K562 (cell line): ENCODE results near the gene CEP68. TPM values are rescaled to one million over a fixed set of nuclear protein-coding genes. Genes with fewer than 3 reads are reported as not detected.
A peak's percentile ranks its signal among the peaks of the same experiment; 100 is the strongest.

ENCODE experiments used
- ATAC-seq: fragments of 200-7000 bp; cut with Tn5 transposase; 3 replicates; pipeline ENCODE4 v1.9.1; 2020; ENCODE audit warnings: moderate library complexity
- BruUV-seq: library from RNA; stranded (reverse); fragments of 400-500 nt; replicated peaks from 2 replicates; lab custom pipeline; 2021; lab: Mats Ljungman, UMichigan
- CTCF ChIA-PET: fragments of 300-600 bp; formaldehyde crosslinking; extraction: SDS; loops from one replicate; lab custom pipeline; 2021; ENCODE audit warnings: low intra/inter-chr PET ratio; lab: Yijun Ruan, JAX
- POLR2A ChIA-PET: fragments of 300-600, 350-650 bp; sonication (Branson Sonifier 250); formaldehyde crosslinking; extraction: SDS; loops from one replicate; lab custom pipeline; 2021; ENCODE audit warnings: antibody characterized with exemption, inconsistent platforms; lab: Yijun Ruan, JAX
- DNase-seq, 4 experiments: peaks; one replicate each; pipeline versions ENCODE4 v3.0.0 to v3.0.0-alpha.2; 2011 to 2018; ENCODE audit warnings: low spot score in 3 of 4, mixed read lengths in 3 of 4; ENCODE audit errors: extremely low read depth in 1 of 4
- FAIRE-seq: peaks from 2 replicates; lab custom pipeline; 2011; peaks lifted over from hg19 to GRCh38; lab: Jason Lieb, UNC
- H2AFZ ChIP-seq: 2 replicates; pipeline ENCODE4 v1.6.0; 2011; ENCODE audit warnings: low read depth, low read length, control low read depth, inconsistent platforms
- H3K27ac ChIP-seq: fragments of 200-600 bp; 3 replicates; pipeline ENCODE4 v1.8.0; 2011; ENCODE audit warnings: low read depth, mild to moderate bottlenecking, control low read depth, inconsistent platforms, low read length, moderate library complexity, mixed read lengths; ENCODE audit errors: extremely low read depth
- H3K27me3 ChIP-seq, 2 experiments: fragments of 300-600 bp in 1 of 2; 2 replicates in 1 of 2; 3 replicates in 1 of 2; pipeline versions ENCODE4 v1.6.0 to v1.8.0; 2011; ENCODE audit warnings: inconsistent platforms in 2 of 2, low read length in 2 of 2, mild to moderate bottlenecking in 1 of 2, mixed read lengths in 1 of 2, moderate library complexity in 1 of 2; ENCODE audit not compliant: control insufficient read depth in 2 of 2, insufficient read depth in 2 of 2
- H3K36me3 ChIP-seq: fragments of 300-600 bp; 3 replicates; pipeline ENCODE4 v1.8.0; 2011; ENCODE audit warnings: mild to moderate bottlenecking, low read length, inconsistent platforms; ENCODE audit not compliant: control insufficient read depth, insufficient read depth
- H3K4me1 ChIP-seq, 2 experiments: fragments of 200-600 bp in 1 of 2; replicated peaks in 1 of 2; 2 replicates in 1 of 2; 3 replicates in 1 of 2; pipeline versions ENCODE4 v1.5.1 to v1.8.0; 2011; ENCODE audit warnings: inconsistent platforms in 2 of 2, low read length in 2 of 2, mild to moderate bottlenecking in 1 of 2, mixed read lengths in 1 of 2, moderate library complexity in 1 of 2; ENCODE audit not compliant: control insufficient read depth in 2 of 2, insufficient read depth in 2 of 2
- H3K4me2 ChIP-seq: 2 replicates; pipeline ENCODE4 v1.6.1; 2011; ENCODE audit warnings: low read length, control low read depth, inconsistent platforms, mixed read lengths; ENCODE audit not compliant: insufficient read depth
- H3K4me3 ChIP-seq: fragments of 200-600 bp; sonication (generic), shearing (Covaris generic); 2 replicates; pipeline ENCODE4 v1.5.1; 2016; ENCODE audit warnings: control low read depth, inconsistent platforms
- H3K79me2 ChIP-seq: fragments of 200-600 bp; 3 replicates; pipeline ENCODE4 v1.8.0; 2011; ENCODE audit warnings: low read length, inconsistent platforms; ENCODE audit not compliant: control insufficient read depth, insufficient read depth
- H3K9ac ChIP-seq, 2 experiments: 2 replicates each; pipeline versions ENCODE4 v1.6.0 to v1.6.1; 2011; ENCODE audit warnings: low read depth in 2 of 2, low read length in 2 of 2, control low read depth in 1 of 2, inconsistent platforms in 1 of 2, mild to moderate bottlenecking in 1 of 2, mixed read lengths in 1 of 2; ENCODE audit not compliant: insufficient read depth in 1 of 2
- H3K9me1 ChIP-seq: one replicate; pipeline ENCODE4 v1.6.0; 2011; ENCODE audit warnings: inconsistent platforms, mild to moderate bottlenecking, low read length, moderate library complexity; ENCODE audit not compliant: control insufficient read depth, insufficient read depth
- H3K9me3 ChIP-seq: replicated peaks from 2 replicates; pipeline ENCODE4 v1.5.1; 2011; ENCODE audit warnings: low read depth, low read length, inconsistent platforms; ENCODE audit not compliant: control insufficient read depth, insufficient read depth
- H4K20me1 ChIP-seq: replicated peaks from 2 replicates; pipeline ENCODE4 v1.6.1; 2011; ENCODE audit warnings: low read length, inconsistent platforms, mixed read lengths; ENCODE audit not compliant: control insufficient read depth, insufficient read depth
- C11orf30 ChIP-seq: fragments of 450-650 bp; IDR thresholded peaks from 2 replicates; pipeline ENCODE4 v1.6.1; 2016; ENCODE audit warnings: low read depth, mild to moderate bottlenecking
- CREM ChIP-seq: IDR thresholded peaks from 2 replicates; pipeline ENCODE4 v1.6.1; 2014; ENCODE audit warnings: antibody characterized with exemption, low read depth
- HNRNPLL ChIP-seq: fragments of 200-400 bp; formaldehyde crosslinking; IDR thresholded peaks from 2 replicates; pipeline ENCODE4 v1.6.1; 2017; ENCODE audit warnings: low read length, low read depth, mild to moderate bottlenecking; ENCODE audit not compliant: poor library complexity, severe bottlenecking
- JUNB ChIP-seq: fragments of 450-650 bp; formaldehyde crosslinking; conservative IDR thresholded peaks from 2 replicates; pipeline ENCODE4 v1.4.0; 2020; ENCODE audit warnings: mild to moderate bottlenecking
- KAT7 ChIP-seq: sonication (generic); formaldehyde crosslinking; IDR thresholded peaks from 2 replicates; pipeline ENCODE4 v1.8.0; 2022; ENCODE audit warnings: missing genetic modification reagents, mild to moderate bottlenecking, borderline replicate concordance
- NFATC3 ChIP-seq: fragments of 450-650 bp; IDR thresholded peaks from 2 replicates; pipeline ENCODE4 v1.6.1; 2017; ENCODE audit warnings: mild to moderate bottlenecking
- NFIX ChIP-seq: fragments of 250-450 bp; sonication (Bioruptor Pico); IDR thresholded peaks from 2 replicates; pipeline ENCODE4 v1.4.0; 2020; ENCODE audit warnings: low read depth, mild to moderate bottlenecking, moderate library complexity
- PCBP2 ChIP-seq: fragments of 200-400 bp; formaldehyde crosslinking; IDR thresholded peaks from 2 replicates; pipeline ENCODE4 v1.6.1; 2018; ENCODE audit warnings: low read length, low read depth, mild to moderate bottlenecking, moderate library complexity; ENCODE audit not compliant: poor library complexity, severe bottlenecking
- PTTG1 ChIP-seq: fragments of 450-650 bp; IDR thresholded peaks from 2 replicates; pipeline ENCODE4 v1.6.1; 2016; ENCODE audit warnings: low read depth, mild to moderate bottlenecking, missing genetic modification characterization, missing compliant biosample characterization
- SIN3A ChIP-seq, 2 experiments: fragments of 150-350 bp in 1 of 2; IDR thresholded peaks; 2 replicates each; pipeline ENCODE4 v1.6.1; 2011 to 2016; ENCODE audit warnings: borderline replicate concordance in 2 of 2, low read depth in 2 of 2, low read length in 2 of 2, mild to moderate bottlenecking in 2 of 2, moderate library complexity in 2 of 2; ENCODE audit not compliant: control insufficient read depth in 1 of 2
- SMAD3 ChIP-seq: fragments of 450-650 bp; formaldehyde crosslinking; conservative IDR thresholded peaks from 2 replicates; pipeline ENCODE4 v1.4.0; 2020; ENCODE audit warnings: mild to moderate bottlenecking
- SRSF3 ChIP-seq: fragments of 200-400 bp; formaldehyde crosslinking; IDR thresholded peaks from 2 replicates; pipeline ENCODE4 v1.6.1; 2016; ENCODE audit warnings: mild to moderate bottlenecking, low read length, moderate library complexity; ENCODE audit not compliant: insufficient read depth
- ZNF263 ChIP-seq: sonication (generic); formaldehyde crosslinking; IDR thresholded peaks from 2 replicates; pipeline ENCODE4 v1.8.0; 2022; ENCODE audit warnings: mild to moderate bottlenecking, missing genetic modification reagents, borderline replicate concordance
- WGBS: fragments of 100-300 bp; shearing (Covaris generic); methylation state at CpG from one replicate; pipeline ENCODE4 v1.1.6; 2016; ENCODE audit warnings: low coverage, mixed read lengths; ENCODE audit not compliant: insufficient coverage; ENCODE audit errors: missing lambda C conversion rate; 5-methylcytosine and 5-hydroxymethylcytosine counted together
- in situ Hi-C: fragments of 300-500 bp; cut with MboI; formaldehyde crosslinking; loops from 4 replicates; pipeline ENCODE4 v1.15.0; 2018; ENCODE audit warnings: inconsistent platforms, mixed read lengths
- intact Hi-C: fragments of 100-400 bp; cut with micrococcal nuclease; formaldehyde crosslinking; loops from 2 replicates; pipeline ENCODE4 v1.14.2; 2022
- polyA plus RNA-seq, 8 experiments: library from polyadenylated mRNA; depleted of rRNA in 4 of 8; stranded (reverse) in 5 of 8; unstranded in 3 of 8; fragments of >200 nt; fragmentation: Nextera tagmentation in 2 of 8; fragmentation: Illumina TruSeq in 1 of 8; extraction: Ambion mirVana in 2 of 8; extraction: Trizol in 1 of 8; gene quantifications; 2 replicates each; pipeline versions ENCODE4 v1.2.1 to v1.2.3, GENCODE V29; 2011 to 2014; ENCODE audit warnings: inconsistent platforms in 1 of 8, missing spikeins in 1 of 8
- total RNA-seq, 7 experiments: library from RNA; depleted of rRNA in 6 of 7; stranded (reverse); fragments of >200 nt in 6 of 7; fragmentation: Illumina TruSeq in 2 of 7; extraction: Trizol in 2 of 7; gene quantifications; 2 replicates each; pipeline versions ENCODE4 v1.2.1 to v1.2.3, GENCODE V29; 2011 to 2021; ENCODE audit warnings: low replicate concordance in 1 of 7
- TF ChIP-seq, protein P1 (sequence below): IDR thresholded peaks from 3 replicates; pipeline ENCODE4 v1.6.1; 2011; ENCODE audit warnings: borderline replicate concordance, mild to moderate bottlenecking; ENCODE audit not compliant: insufficient read length, insufficient read depth
- TF ChIP-seq, protein P2 (sequence below): fragments of 250-450 bp; sonication (Bioruptor Pico); IDR thresholded peaks from 2 replicates; pipeline ENCODE4 v1.9.0; 2021; ENCODE audit warnings: mild to moderate bottlenecking
- TF ChIP-seq, protein P3 (sequence below): sonication (generic); formaldehyde crosslinking; IDR thresholded peaks from 2 replicates; pipeline ENCODE4 v1.8.0; 2023; ENCODE audit warnings: mild to moderate bottlenecking, missing genetic modification reagents
- TF ChIP-seq, protein P4 (sequence below): fragments of 450-650 bp; formaldehyde crosslinking; IDR thresholded peaks from 2 replicates; pipeline ENCODE4 v1.4.0; 2022; ENCODE audit warnings: missing genetic modification characterization

Gene CEP68
- total and polyA plus RNA-seq, 9 of the 15 experiments (the other 6 are each of a cell fraction or from before 2014, with no cell fraction given), result 1.4 to 8.5 (median 5.2) TPM

DNA sequence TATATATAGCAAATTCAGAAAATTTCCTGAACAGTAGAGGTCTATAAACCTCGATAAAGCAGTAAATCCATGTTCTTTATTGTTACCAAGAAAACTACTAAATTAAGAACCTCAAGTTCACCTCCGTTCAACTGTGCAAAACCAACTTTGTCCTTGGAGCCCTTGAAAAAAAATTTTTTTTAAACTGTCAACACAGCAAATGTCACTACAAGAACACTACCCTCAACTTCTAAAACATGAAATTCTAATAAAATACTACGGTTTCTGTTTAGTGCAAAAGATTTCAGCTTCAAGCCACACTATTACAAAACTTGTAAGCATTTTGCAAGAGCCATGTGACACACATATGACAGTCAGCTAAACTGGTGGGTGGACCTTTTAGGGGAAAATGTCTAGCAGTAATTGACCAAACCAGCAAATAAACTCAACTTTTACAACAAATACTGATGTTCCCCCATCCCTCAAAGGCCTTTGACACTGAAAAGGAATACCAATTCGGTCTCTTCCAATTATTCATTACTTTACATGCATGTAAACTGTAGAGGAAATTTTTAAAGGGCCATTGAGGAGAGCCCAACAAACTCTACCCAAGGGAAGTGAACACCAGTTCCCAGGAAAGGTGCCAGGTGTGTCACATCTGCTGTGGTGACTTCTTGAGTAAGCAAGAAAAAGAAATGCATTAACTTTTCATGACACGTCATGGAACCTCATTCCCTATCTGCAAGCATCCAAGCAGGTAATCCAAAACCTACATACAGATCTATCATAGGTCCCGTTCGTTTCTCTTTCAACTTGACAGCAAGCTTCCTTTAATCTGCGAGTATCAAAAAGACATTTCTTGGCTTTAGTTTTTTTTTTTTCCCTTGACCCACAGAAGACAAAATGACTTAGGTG lies 72.3 kb downstream of the CEP68 start:
- ChIA-PET CTCF (interaction anchor here (0.6 kb wide), 1 partner anchor 282 kb away, joined by 4 read pairs; no protein-coding TSS in a partner anchor), POLR2A (interaction anchor here (0.6 to 2.7 kb wide), 10 partner anchors 10 to 412 kb away, joined by 3 to 30 read pairs (median 5); no protein-coding TSS in a partner anchor)
- H3K27ac ChIP-seq, result peak overlapping the region; percentile 99
- peaks cover 4% of the 10 kb centered on the region; the same call in 2 of the 3 replicates for H3K36me3 ChIP-seq
- H3K4me1 ChIP-seq, result peaks cover 21 to 32% of the 10 kb centered on the region in 2 experiments
- intact Hi-C loops (no loop called here), in situ Hi-C loops (no loop called here)
- 8% methylated on average over 8 of the region's 8 CpGs for WGBS
- no TSS peak for BruUV-seq
- peak overlapping the region in 1 of 2 experiments; percentile 98; a peak in 2 of 4 replicates for H3K9ac ChIP-seq
- no peaks in the 10 kb centered on the region for H3K9me3 ChIP-seq
- ATAC-seq (no peak), DNase-seq (no peak), FAIRE-seq (peak; percentile 58)
- H3K79me2 ChIP-seq, result peaks cover 64% of the 10 kb centered on the region
- H3K4me2 ChIP-seq, result peak overlapping the region; percentile 93
- H3K4me3 ChIP-seq, result peak overlapping the region; percentile 100
- peaks cover 10% of the 10 kb centered on the region for H4K20me1 ChIP-seq
- H3K27me3 ChIP-seq, result no peaks in the 10 kb centered on the region
- H3K9me1 ChIP-seq, result no peaks in the 10 kb centered on the region
- H2AFZ ChIP-seq, result no peak overlapping the region
- no peak for TF ChIP-seq SRSF3
- no peak for TF ChIP-seq KAT7 (CRISPR knock-in tag)
- peak; percentile 14; the same call in 1 of the 2 replicates for TF ChIP-seq CREM
- TF ChIP-seq SIN3A (IDR thresholded peaks at IDR 0.05; ENCODE audit: borderline replicate concordance in 2 of 2, control insufficient read depth in 1 of 2, low read depth in 2 of 2, low read length in 2 of 2), result no peak; a peak in 1 of 4 replicates
- TF ChIP-seq, protein P1, sequence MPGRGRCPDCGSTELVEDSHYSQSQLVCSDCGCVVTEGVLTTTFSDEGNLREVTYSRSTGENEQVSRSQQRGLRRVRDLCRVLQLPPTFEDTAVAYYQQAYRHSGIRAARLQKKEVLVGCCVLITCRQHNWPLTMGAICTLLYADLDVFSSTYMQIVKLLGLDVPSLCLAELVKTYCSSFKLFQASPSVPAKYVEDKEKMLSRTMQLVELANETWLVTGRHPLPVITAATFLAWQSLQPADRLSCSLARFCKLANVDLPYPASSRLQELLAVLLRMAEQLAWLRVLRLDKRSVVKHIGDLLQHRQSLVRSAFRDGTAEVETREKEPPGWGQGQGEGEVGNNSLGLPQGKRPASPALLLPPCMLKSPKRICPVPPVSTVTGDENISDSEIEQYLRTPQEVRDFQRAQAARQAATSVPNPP, result no peak
- TF ChIP-seq C11orf30, result peak; percentile 66
- TF ChIP-seq HNRNPLL, result no peak
- TF ChIP-seq JUNB, result no peak
- TF ChIP-seq NFATC3, result no peak
- no peak for TF ChIP-seq ZNF263 (CRISPR knock-in tag)
- TF ChIP-seq, protein P2, sequence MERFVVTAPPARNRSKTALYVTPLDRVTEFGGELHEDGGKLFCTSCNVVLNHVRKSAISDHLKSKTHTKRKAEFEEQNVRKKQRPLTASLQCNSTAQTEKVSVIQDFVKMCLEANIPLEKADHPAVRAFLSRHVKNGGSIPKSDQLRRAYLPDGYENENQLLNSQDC (CRISPR knock-in tag), result no peak
- no peak for TF ChIP-seq PCBP2
- TF ChIP-seq, protein P3, sequence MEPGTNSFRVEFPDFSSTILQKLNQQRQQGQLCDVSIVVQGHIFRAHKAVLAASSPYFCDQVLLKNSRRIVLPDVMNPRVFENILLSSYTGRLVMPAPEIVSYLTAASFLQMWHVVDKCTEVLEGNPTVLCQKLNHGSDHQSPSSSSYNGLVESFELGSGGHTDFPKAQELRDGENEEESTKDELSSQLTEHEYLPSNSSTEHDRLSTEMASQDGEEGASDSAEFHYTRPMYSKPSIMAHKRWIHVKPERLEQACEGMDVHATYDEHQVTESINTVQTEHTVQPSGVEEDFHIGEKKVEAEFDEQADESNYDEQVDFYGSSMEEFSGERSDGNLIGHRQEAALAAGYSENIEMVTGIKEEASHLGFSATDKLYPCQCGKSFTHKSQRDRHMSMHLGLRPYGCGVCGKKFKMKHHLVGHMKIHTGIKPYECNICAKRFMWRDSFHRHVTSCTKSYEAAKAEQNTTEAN (CRISPR knock-in tag), result no peak; the same call in 1 of the 2 replicates
- TF ChIP-seq, protein P4, sequence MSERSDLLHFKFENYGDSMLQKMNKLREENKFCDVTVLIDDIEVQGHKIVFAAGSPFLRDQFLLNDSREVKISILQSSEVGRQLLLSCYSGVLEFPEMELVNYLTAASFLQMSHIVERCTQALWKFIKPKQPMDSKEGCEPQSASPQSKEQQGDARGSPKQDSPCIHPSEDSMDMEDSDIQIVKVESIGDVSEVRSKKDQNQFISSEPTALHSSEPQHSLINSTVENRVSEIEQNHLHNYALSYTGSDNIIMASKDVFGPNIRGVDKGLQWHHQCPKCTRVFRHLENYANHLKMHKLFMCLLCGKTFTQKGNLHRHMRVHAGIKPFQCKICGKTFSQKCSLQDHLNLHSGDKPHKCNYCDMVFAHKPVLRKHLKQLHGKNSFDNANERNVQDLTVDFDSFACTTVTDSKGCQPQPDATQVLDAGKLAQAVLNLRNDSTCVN (CRISPR knock-in tag), result no peak
- no peak for TF ChIP-seq NFIX (CRISPR knock-in tag)
- TF ChIP-seq SMAD3 (CRISPR knock-in tag), result no peak
- no peak for TF ChIP-seq PTTG1
